ENCODE results near the gene DNER.

DNA sequence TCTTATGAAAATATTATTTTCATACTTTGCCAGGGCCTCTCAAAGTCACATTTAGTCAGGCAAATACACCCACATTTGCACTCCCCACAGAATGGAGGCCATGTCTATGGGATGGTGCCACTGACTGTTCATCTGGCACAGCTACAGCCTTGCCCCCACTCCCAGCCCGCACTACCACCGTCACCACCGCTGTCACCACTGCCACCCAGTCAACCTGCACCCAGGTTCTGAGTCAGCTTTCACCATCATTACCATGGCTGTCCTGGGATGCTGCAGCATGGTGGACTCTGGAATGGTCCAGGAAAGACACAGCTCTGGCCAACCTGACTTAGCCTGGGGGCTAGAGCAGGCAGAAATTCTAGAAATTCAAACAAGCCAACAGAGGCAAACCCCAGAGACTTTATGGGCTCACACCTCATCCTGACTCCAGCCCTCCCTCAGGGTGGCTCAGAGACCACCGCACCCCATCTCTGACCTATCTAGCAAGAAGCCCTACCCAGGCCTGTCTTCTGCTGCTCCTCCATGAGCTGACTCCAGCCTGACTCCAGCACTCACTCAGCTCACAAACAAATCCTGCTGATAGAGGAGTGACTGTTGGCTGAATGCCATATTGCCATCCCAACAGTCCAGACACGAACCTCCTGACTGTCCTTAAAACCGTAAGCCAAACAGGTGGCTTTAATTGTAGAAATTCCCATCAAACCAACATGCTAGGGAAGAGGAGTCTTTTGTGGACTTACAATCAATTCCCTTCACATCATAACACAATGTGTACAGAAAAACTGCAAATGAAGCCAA lies 28.0 kb downstream of the DNER start:
- TF ChIP-seq CTCF (IDR thresholded peaks at IDR 0.05 in 2 of 3, conservative IDR thresholded peaks at IDR 0.05 in 1 of 3; ENCODE audit: borderline replicate concordance in 1 of 3, insufficient read depth in 1 of 3, low read depth in 2 of 3, low read length in 2 of 3) (no peak), POLR2A (IDR thresholded peaks at IDR 0.05; ENCODE audit: borderline replicate concordance, extremely low read depth, insufficient read depth, insufficient read length) (no peak), FOSL1 (IDR thresholded peaks at IDR 0.05; ENCODE audit: low read depth) (no peak), CEBPB (IDR thresholded peaks at IDR 0.05; ENCODE audit: low read depth) (no peak), POLR2AphosphoS5 (IDR thresholded peaks at IDR 0.05; ENCODE audit: low read depth, low read length) (no peak), YY1 (IDR thresholded peaks at IDR 0.05; ENCODE audit: extremely low read depth, insufficient replicate concordance, low read depth, low read length) (no peak), TCF7L2 (IDR thresholded peaks at IDR 0.05; ENCODE audit: borderline replicate concordance, extremely low read depth, insufficient read depth, insufficient read length) (no peak), SP1 (IDR thresholded peaks at IDR 0.05; ENCODE audit: low read depth) (no peak), EGR1 (IDR thresholded peaks at IDR 0.05; ENCODE audit: low read depth) (no peak), RAD21 (IDR thresholded peaks at IDR 0.05; ENCODE audit: low read depth) (no peak), MAX (IDR thresholded peaks at IDR 0.05) (no peak)
- TF ChIP-seq, protein P1, sequence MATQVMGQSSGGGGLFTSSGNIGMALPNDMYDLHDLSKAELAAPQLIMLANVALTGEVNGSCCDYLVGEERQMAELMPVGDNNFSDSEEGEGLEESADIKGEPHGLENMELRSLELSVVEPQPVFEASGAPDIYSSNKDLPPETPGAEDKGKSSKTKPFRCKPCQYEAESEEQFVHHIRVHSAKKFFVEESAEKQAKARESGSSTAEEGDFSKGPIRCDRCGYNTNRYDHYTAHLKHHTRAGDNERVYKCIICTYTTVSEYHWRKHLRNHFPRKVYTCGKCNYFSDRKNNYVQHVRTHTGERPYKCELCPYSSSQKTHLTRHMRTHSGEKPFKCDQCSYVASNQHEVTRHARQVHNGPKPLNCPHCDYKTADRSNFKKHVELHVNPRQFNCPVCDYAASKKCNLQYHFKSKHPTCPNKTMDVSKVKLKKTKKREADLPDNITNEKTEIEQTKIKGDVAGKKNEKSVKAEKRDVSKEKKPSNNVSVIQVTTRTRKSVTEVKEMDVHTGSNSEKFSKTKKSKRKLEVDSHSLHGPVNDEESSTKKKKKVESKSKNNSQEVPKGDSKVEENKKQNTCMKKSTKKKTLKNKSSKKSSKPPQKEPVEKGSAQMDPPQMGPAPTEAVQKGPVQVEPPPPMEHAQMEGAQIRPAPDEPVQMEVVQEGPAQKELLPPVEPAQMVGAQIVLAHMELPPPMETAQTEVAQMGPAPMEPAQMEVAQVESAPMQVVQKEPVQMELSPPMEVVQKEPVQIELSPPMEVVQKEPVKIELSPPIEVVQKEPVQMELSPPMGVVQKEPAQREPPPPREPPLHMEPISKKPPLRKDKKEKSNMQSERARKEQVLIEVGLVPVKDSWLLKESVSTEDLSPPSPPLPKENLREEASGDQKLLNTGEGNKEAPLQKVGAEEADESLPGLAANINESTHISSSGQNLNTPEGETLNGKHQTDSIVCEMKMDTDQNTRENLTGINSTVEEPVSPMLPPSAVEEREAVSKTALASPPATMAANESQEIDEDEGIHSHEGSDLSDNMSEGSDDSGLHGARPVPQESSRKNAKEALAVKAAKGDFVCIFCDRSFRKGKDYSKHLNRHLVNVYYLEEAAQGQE (IDR thresholded peaks at IDR 0.05; ENCODE audit: low read depth), result no peak

Measured in HCT116 (cell line).